ENCODE results near the gene CRYGC.

The CRYGC gene

GRCh38 chr2:208112969-208113368 lies 16.7 kb downstream of the CRYGC start (continued):
- TF ChIP-seq WT1 (tag by site-specific recombination; IDR thresholded peaks at IDR 0.05) (peak; percentile 78), ZFP69B (tag by site-specific recombination; IDR thresholded peaks at IDR 0.05) (no peak), ZEB2 (tag by site-specific recombination; IDR thresholded peaks at IDR 0.05) (no peak), ZNF18 (tag by site-specific recombination; IDR thresholded peaks at IDR 0.05) (peak; percentile 81), ZNF214 (tag by site-specific recombination; IDR thresholded peaks at IDR 0.05; ENCODE audit: borderline replicate concordance) (no peak), ZIC2 (tag by site-specific recombination; IDR thresholded peaks at IDR 0.05) (no peak), ZNF423 (tag by site-specific recombination; IDR thresholded peaks at IDR 0.05) (no peak), GFI1B (tag by site-specific recombination; IDR thresholded peaks at IDR 0.05) (peak; percentile 23; the same call in 1 of the 2 replicates), ZSCAN16 (tag by site-specific recombination; IDR thresholded peaks at IDR 0.05) (no peak), ZNF792 (tag by site-specific recombination; IDR thresholded peaks at IDR 0.05) (no peak), ZNF664 (tag by site-specific recombination; IDR thresholded peaks at IDR 0.05) (no peak), ZNF658 (tag by site-specific recombination; IDR thresholded peaks at IDR 0.05) (no peak), ZXDB (tag by site-specific recombination; IDR thresholded peaks at IDR 0.05) (peak; percentile 77), ZNF169 (tag by site-specific recombination; IDR thresholded peaks at IDR 0.05) (no peak), ZNF391 (tag by site-specific recombination; IDR thresholded peaks at IDR 0.05; ENCODE audit: borderline replicate concordance, low read depth) (no peak), ZNF473 (tag by site-specific recombination; IDR thresholded peaks at IDR 0.05) (no peak), ZFP41 (tag by site-specific recombination; IDR thresholded peaks at IDR 0.05; ENCODE audit: borderline replicate concordance) (no peak), ZNF433 (tag by site-specific recombination; IDR thresholded peaks at IDR 0.05; ENCODE audit: low read depth) (no peak), OSR2 (tag by site-specific recombination; IDR thresholded peaks at IDR 0.05) (peak; percentile 45; the same call in 1 of the 2 replicates), ZNF768 (tag by site-specific recombination; IDR thresholded peaks at IDR 0.05) (no peak), IKZF3 (tag by site-specific recombination; IDR thresholded peaks at IDR 0.05) (0 out of 2 replicates have a peak, but pooled peaks have one; percentile 17), ZNF510 (tag by site-specific recombination; IDR thresholded peaks at IDR 0.05; ENCODE audit: insufficient replicate concordance) (no peak), ZBTB48 (tag by site-specific recombination; IDR thresholded peaks at IDR 0.05) (peak; percentile 93), HOXD13 (CRISPR knock-in tag; IDR thresholded peaks at IDR 0.05; ENCODE audit: borderline replicate concordance) (no peak), ZBTB17 (tag by site-specific recombination; IDR thresholded peaks at IDR 0.05) (peak; percentile 52; the same call in 1 of the 2 replicates), KLF8 (tag by site-specific recombination; IDR thresholded peaks at IDR 0.05) (peak; percentile 56; the same call in 1 of the 2 replicates), ZNF157 (tag by site-specific recombination; IDR thresholded peaks at IDR 0.05) (no peak), ZSCAN5A (tag by site-specific recombination; IDR thresholded peaks at IDR 0.05) (no peak), ZNF280C (tag by site-specific recombination; IDR thresholded peaks at IDR 0.05) (no peak), BCL6B (tag by site-specific recombination; IDR thresholded peaks at IDR 0.05) (no peak), ZBTB20 (tag by site-specific recombination; IDR thresholded peaks at IDR 0.05) (0 out of 2 replicates have a peak, but pooled peaks have one; percentile 5), ZNF266 (tag by site-specific recombination; IDR thresholded peaks at IDR 0.05; ENCODE audit: low read depth) (no peak), ZNF571 (tag by site-specific recombination; IDR thresholded peaks at IDR 0.05) (no peak), ZNF350 (tag by site-specific recombination; IDR thresholded peaks at IDR 0.05) (no peak)
- TF ChIP-seq, protein P1, sequence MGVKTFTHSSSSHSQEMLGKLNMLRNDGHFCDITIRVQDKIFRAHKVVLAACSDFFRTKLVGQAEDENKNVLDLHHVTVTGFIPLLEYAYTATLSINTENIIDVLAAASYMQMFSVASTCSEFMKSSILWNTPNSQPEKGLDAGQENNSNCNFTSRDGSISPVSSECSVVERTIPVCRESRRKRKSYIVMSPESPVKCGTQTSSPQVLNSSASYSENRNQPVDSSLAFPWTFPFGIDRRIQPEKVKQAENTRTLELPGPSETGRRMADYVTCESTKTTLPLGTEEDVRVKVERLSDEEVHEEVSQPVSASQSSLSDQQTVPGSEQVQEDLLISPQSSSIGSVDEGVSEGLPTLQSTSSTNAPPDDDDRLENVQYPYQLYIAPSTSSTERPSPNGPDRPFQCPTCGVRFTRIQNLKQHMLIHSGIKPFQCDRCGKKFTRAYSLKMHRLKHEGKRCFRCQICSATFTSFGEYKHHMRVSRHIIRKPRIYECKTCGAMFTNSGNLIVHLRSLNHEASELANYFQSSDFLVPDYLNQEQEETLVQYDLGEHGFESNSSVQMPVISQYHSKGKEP (tag by site-specific recombination; IDR thresholded peaks at IDR 0.05): peak; percentile 28; the same call in 1 of the 2 replicates
